MM.1S (cell line): Measurements from ENCODE around the gene CTNNAL1.

Experiments used
- DNase-seq: peaks from one replicate; pipeline ENCODE4 v3.0.0-alpha.2; 2015
- H2AFZ ChIP-seq: fragments of 300-600 bp; sonication (generic); 2 replicates; pipeline ENCODE4 v1.6.0; 2016; ENCODE audit warnings: antibody characterized with exemption, low read length
- H3F3A ChIP-seq: fragments of 300-600 bp; sonication (generic); 2 replicates; pipeline ENCODE4 v1.6.1; 2016; ENCODE audit warnings: mild to moderate bottlenecking, antibody characterized with exemption, low read length, moderate library complexity, mixed read lengths; ENCODE audit not compliant: insufficient read depth
- H3K27ac ChIP-seq: fragments of 300-600 bp; sonication (generic); 2 replicates; pipeline ENCODE4 v1.5.1; 2016; ENCODE audit warnings: mild to moderate bottlenecking, low read length
- H3K27me3 ChIP-seq: fragments of 300-600 bp; sonication (generic); replicated peaks from 2 replicates; pipeline ENCODE4 v1.6.0; 2016; ENCODE audit warnings: low read length; ENCODE audit not compliant: insufficient read depth
- H3K36me3 ChIP-seq: fragments of 300-600 bp; sonication (generic); replicated peaks from 2 replicates; pipeline ENCODE4 v1.6.1; 2016; ENCODE audit warnings: mild to moderate bottlenecking, low read length, mixed read lengths; ENCODE audit not compliant: insufficient read depth
- H3K4me1 ChIP-seq: fragments of 300-600 bp; sonication (generic); 2 replicates; pipeline ENCODE4 v1.6.1; 2016; ENCODE audit warnings: low read length, mixed read lengths
- H3K4me2 ChIP-seq: fragments of 300-600 bp; sonication (generic); 2 replicates; pipeline ENCODE4 v1.6.0; 2016; ENCODE audit warnings: low read depth, low read length
- H3K4me3 ChIP-seq: fragments of 300-600 bp; sonication (generic); 2 replicates; pipeline ENCODE4 v1.5.1; 2016; ENCODE audit warnings: low read length, mixed read lengths
- H3K79me2 ChIP-seq: fragments of 300-600 bp; sonication (generic); 2 replicates; pipeline ENCODE4 v1.6.1; 2016; ENCODE audit warnings: mixed run types, low read length, mixed read lengths
- H3K9ac ChIP-seq: fragments of 300-600 bp; sonication (generic); 2 replicates; pipeline ENCODE4 v1.6.1; 2016; ENCODE audit warnings: low read length, mixed read lengths
- H3K9me2 ChIP-seq: fragments of 300-600 bp; sonication (generic); replicated peaks from 2 replicates; pipeline ENCODE4 v1.6.1; 2016; ENCODE audit warnings: mild to moderate bottlenecking, low read length, mixed read lengths; ENCODE audit not compliant: insufficient read depth
- H3K9me3 ChIP-seq: fragments of 300-600 bp; sonication (generic); replicated peaks from 2 replicates; pipeline ENCODE4 v1.6.1; 2016; ENCODE audit warnings: mild to moderate bottlenecking, low read length, mixed read lengths; ENCODE audit not compliant: insufficient read depth
- H4K20me1 ChIP-seq: fragments of 300-600 bp; sonication (generic); 2 replicates; pipeline ENCODE4 v1.6.1; 2016; ENCODE audit warnings: mild to moderate bottlenecking, low read length, moderate library complexity, mixed read lengths; ENCODE audit not compliant: insufficient read depth
- EZH2 ChIP-seq: fragments of 300-600 bp; sonication (generic); optimal IDR thresholded peaks from 2 replicates; pipeline ENCODE3; 2017; ENCODE audit warnings: low read depth, mild to moderate bottlenecking, antibody characterized with exemption, low read length, mixed read lengths
- EZH2phosphoT487 ChIP-seq: fragments of 300-600 bp; sonication (generic); IDR thresholded peaks from 2 replicates; pipeline ENCODE4 v1.6.1; 2018; ENCODE audit warnings: antibody characterized with exemption, low read length
- TF ChIP-seq, protein P1 (sequence below): fragments of 300-600 bp; sonication (generic); IDR thresholded peaks from 2 replicates; pipeline ENCODE4 v1.5.1; 2016; ENCODE audit warnings: antibody characterized with exemption, low read length, mixed read lengths

CTNNAL1 gene

GRCh38 chr9:108978205-108978604 is 35.1 kb downstream of the CTNNAL1 start:
- DNase-seq: no peak

GRCh38 chr9:108973895-108974294 is 39.4 kb downstream of the CTNNAL1 start:
- no peaks in the 10 kb centered on the region for H3K27me3 ChIP-seq
- no peak overlapping the region for H3K9ac ChIP-seq
- TF ChIP-seq EZH2phosphoT487: no peak
- TF ChIP-seq, protein P1, sequence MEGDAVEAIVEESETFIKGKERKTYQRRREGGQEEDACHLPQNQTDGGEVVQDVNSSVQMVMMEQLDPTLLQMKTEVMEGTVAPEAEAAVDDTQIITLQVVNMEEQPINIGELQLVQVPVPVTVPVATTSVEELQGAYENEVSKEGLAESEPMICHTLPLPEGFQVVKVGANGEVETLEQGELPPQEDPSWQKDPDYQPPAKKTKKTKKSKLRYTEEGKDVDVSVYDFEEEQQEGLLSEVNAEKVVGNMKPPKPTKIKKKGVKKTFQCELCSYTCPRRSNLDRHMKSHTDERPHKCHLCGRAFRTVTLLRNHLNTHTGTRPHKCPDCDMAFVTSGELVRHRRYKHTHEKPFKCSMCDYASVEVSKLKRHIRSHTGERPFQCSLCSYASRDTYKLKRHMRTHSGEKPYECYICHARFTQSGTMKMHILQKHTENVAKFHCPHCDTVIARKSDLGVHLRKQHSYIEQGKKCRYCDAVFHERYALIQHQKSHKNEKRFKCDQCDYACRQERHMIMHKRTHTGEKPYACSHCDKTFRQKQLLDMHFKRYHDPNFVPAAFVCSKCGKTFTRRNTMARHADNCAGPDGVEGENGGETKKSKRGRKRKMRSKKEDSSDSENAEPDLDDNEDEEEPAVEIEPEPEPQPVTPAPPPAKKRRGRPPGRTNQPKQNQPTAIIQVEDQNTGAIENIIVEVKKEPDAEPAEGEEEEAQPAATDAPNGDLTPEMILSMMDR: no peak
- no peak for TF ChIP-seq EZH2
- H4K20me1 ChIP-seq: no peaks in the 10 kb centered on the region
- no peaks in the 10 kb centered on the region for H3K9me2 ChIP-seq
- H2AFZ ChIP-seq: no peak overlapping the region
- no peaks in the 10 kb centered on the region for H3K79me2 ChIP-seq
- H3K4me3 ChIP-seq: no peak overlapping the region
- no peak overlapping the region for H3K27ac ChIP-seq
- no peaks in the 10 kb centered on the region for H3K4me1 ChIP-seq
- H3K36me3 ChIP-seq: no peaks in the 10 kb centered on the region
- H3K9me3 ChIP-seq: no peaks in the 10 kb centered on the region
- H3K4me2 ChIP-seq: no peak overlapping the region
- no peaks in the 10 kb centered on the region for H3F3A ChIP-seq
- no peak for DNase-seq

More at GRCh38 chr9:108978205-108978604, 35.1 kb downstream of the CTNNAL1 start:
- Histone ChIP-seq H2AFZ (no peak overlapping the region), H3K79me2 (no peaks in the 10 kb centered on the region), H3K4me1 (no peaks in the 10 kb centered on the region), H3K27ac (no peak overlapping the region), H3K9me3 (no peaks in the 10 kb centered on the region), H3K4me3 (no peak overlapping the region), H3K4me2 (no peak overlapping the region), H4K20me1 (no peaks in the 10 kb centered on the region), H3K27me3 (no peaks in the 10 kb centered on the region), H3K9ac (no peak overlapping the region), H3K36me3 (no peaks in the 10 kb centered on the region), H3F3A (no peaks in the 10 kb centered on the region), H3K9me2 (no peaks in the 10 kb centered on the region)
- TF ChIP-seq, protein P1: no peak
- TF ChIP-seq EZH2 (no peak), EZH2phosphoT487 (no peak)

DNA sequence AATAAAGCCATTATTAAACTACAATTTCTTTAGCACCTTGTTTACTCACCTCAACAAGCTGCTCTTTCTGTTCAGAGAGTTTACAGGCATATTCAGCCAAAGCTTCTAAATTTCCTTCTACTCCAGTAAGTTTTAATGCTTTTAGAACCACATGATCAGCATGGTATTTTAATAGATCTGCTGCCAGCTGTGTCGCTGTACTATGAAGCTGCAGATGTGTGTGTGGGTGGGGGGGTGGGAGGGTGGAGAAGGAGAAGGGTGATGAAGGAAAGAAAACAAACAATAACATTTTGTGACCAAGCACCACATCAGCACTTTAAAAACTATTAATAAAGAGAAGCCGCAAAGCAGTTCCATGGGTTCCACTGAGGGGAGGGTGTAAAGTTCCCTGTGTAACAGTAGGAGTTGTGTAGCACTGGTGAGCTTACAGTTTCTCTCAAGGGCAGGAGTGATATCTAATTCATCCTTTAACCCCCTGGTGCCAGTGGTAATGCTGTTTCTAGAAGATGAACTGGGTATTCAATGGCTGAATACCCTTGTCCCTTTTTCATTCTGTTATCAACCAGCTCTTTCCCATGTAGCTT is 40.6 kb downstream of the CTNNAL1 start:
- Histone ChIP-seq H3K4me1 (no peaks in the 10 kb centered on the region), H3K36me3 (no peaks in the 10 kb centered on the region)
- DNase-seq: no peak

More for the DNA sequence above, 40.6 kb downstream of the CTNNAL1 start:
- no peaks in the 10 kb centered on the region for H3F3A ChIP-seq
- no peaks in the 10 kb centered on the region for H3K9me2 ChIP-seq
- no peaks in the 10 kb centered on the region for H4K20me1 ChIP-seq
- no peak overlapping the region for H3K9ac ChIP-seq
- H3K4me3 ChIP-seq: no peak overlapping the region
- no peak overlapping the region for H2AFZ ChIP-seq
- H3K27me3 ChIP-seq: no peaks in the 10 kb centered on the region
- no peak overlapping the region for H3K4me2 ChIP-seq
- H3K9me3 ChIP-seq: no peaks in the 10 kb centered on the region
- TF ChIP-seq EZH2 (no peak), EZH2phosphoT487 (no peak)
- TF ChIP-seq, protein P1: no peak
- H3K79me2 ChIP-seq: no peaks in the 10 kb centered on the region
- H3K27ac ChIP-seq: no peak overlapping the region
